Activated B cell treated with CpG ODN at 0.5 μM for 24 hours (primary cell): ENCODE results near the gene VPS51. TPM values are rescaled to one million over a fixed set of nuclear protein-coding genes. Genes with fewer than 3 reads are reported as not detected.
A peak's percentile ranks its signal among the peaks of the same experiment; 100 is the strongest.

Experiments
- ATAC-seq: fragments of 200-7000 bp; cut with Tn5 transposase; one replicate; pipeline ENCODE4 v1.10.0; 2021; ENCODE audit warnings: low read depth, mild to moderate bottlenecking, moderate library complexity
- CTCF ChIA-PET: fragments of 350-600 bp; sonication (Branson Sonifier 250); formaldehyde crosslinking; loops from one replicate; lab custom pipeline; 2021; ENCODE audit warnings: antibody characterized with exemption; lab: Charles Lee
- POLR2A ChIA-PET: fragments of 350-600 bp; sonication (Branson Sonifier 250); formaldehyde crosslinking; loops from one replicate; lab custom pipeline; 2021; ENCODE audit warnings: antibody characterized with exemption; lab: Charles Lee
- DNase-seq: peaks from one replicate; pipeline ENCODE4 v3.0.0; 2022
- H3K27ac Mint-ChIP-seq: one replicate; pipeline ENCODE4 v1.8.0; 2020; ENCODE audit warnings: mixed read lengths
- H3K27me3 Mint-ChIP-seq: one replicate; pipeline ENCODE4 v1.8.0; 2021; ENCODE audit warnings: mixed read lengths
- H3K36me3 Mint-ChIP-seq: one replicate; pipeline ENCODE4 v1.8.0; 2021; ENCODE audit warnings: low read depth, mixed read lengths
- H3K4me1 Mint-ChIP-seq: one replicate; pipeline ENCODE4 v1.8.0; 2021; ENCODE audit warnings: mixed read lengths
- H3K4me3 Mint-ChIP-seq: one replicate; pipeline ENCODE4 v1.8.0; 2020; ENCODE audit warnings: mild to moderate bottlenecking, mixed read lengths
- H3K9me3 Mint-ChIP-seq: one replicate; pipeline ENCODE4 v1.8.0; 2020; ENCODE audit warnings: mixed read lengths
- intact Hi-C: fragments of 100-400 bp; cut with micrococcal nuclease; formaldehyde crosslinking; loops from one replicate; pipeline ENCODE4 v1.15.1; 2024
- total RNA-seq: library from RNA; stranded (reverse); gene quantifications from 2 replicates; pipeline ENCODE4 v1.2.3, GENCODE V29; 2022
- TF ChIP-seq, protein P1 (sequence below): fragments of 200-600 bp; IDR thresholded peaks from one replicate; pipeline ENCODE4 v1.8.0; 2022; ENCODE audit warnings: antibody characterized with exemption, mild to moderate bottlenecking

VPS51 gene
- total RNA-seq, 1 donor from 2014 or later, result 243 TPM

DNA sequence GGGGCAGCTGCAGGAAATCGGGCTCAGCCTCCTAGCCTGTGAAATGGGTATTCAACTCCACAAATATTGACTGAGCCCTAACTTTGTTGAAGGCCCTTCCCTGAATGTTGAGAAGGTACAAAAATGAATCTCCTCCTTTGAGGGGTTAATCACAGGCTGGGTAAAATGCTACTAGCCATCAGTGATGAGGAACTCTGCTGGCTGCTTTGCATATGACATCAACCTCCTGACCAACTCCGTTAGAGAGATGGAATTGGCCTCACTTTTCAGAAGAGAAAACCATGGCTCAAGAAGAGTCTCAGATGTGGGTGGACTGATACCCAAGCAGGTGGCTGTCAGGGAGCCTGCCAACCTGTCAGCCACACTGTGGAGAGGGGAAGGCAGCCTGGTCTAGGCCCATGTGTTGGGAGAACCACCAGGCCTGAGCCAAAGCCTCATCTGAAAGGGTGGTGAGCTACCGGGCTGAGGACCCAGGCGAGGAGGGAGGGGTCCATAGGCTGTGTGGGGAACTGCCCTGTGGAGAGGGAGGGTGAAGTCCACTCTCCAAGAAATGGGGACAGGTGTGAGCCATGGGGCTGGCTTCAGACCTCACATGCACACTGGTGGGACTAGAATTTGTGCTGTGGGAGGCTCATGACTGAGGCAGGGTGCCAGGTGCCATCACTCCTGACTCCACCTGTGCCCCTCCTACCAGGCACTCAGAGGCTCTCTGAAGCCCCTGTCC is 23.9 kb upstream of the VPS51 start:
- ATAC-seq (no peak), DNase-seq (no peak)
- no peaks in the 10 kb centered on the region for H3K9me3 Mint-ChIP-seq
- TF ChIP-seq, protein P1, sequence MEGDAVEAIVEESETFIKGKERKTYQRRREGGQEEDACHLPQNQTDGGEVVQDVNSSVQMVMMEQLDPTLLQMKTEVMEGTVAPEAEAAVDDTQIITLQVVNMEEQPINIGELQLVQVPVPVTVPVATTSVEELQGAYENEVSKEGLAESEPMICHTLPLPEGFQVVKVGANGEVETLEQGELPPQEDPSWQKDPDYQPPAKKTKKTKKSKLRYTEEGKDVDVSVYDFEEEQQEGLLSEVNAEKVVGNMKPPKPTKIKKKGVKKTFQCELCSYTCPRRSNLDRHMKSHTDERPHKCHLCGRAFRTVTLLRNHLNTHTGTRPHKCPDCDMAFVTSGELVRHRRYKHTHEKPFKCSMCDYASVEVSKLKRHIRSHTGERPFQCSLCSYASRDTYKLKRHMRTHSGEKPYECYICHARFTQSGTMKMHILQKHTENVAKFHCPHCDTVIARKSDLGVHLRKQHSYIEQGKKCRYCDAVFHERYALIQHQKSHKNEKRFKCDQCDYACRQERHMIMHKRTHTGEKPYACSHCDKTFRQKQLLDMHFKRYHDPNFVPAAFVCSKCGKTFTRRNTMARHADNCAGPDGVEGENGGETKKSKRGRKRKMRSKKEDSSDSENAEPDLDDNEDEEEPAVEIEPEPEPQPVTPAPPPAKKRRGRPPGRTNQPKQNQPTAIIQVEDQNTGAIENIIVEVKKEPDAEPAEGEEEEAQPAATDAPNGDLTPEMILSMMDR, result no peak
- CTCF ChIA-PET, result no interaction called here
- H3K4me1 Mint-ChIP-seq, result peaks cover 4% of the 10 kb centered on the region
- no peaks in the 10 kb centered on the region for H3K36me3 Mint-ChIP-seq
- intact Hi-C loops, result no loop called here
- no peaks in the 10 kb centered on the region for H3K27me3 Mint-ChIP-seq
- H3K4me3 Mint-ChIP-seq, result no peak overlapping the region
- H3K27ac Mint-ChIP-seq, result no peak overlapping the region
- POLR2A ChIA-PET, result interaction anchor here (0.6 to 0.7 kb wide), 2 partner anchors 114 to 242 kb away, joined by 4 to 10 read pairs; partner anchors contain the start of gene CDC42EP2

- no peak overlapping the region for H3K4me3 Mint-ChIP-seq
- no peak for DNase-seq
- intact Hi-C loops, result no loop called here
- no peak for ATAC-seq
- H3K4me1 Mint-ChIP-seq, result peaks cover 4% of the 10 kb centered on the region
- H3K27me3 Mint-ChIP-seq, result no peaks in the 10 kb centered on the region
- ChIA-PET CTCF (no interaction called here), POLR2A (interaction anchor here (0.7 kb wide), 1 partner anchor 115 kb away, joined by 10 read pairs; no protein-coding TSS in a partner anchor)
- H3K9me3 Mint-ChIP-seq, result no peaks in the 10 kb centered on the region
- TF ChIP-seq, protein P1, result no peak
- no peak overlapping the region for H3K27ac Mint-ChIP-seq
- no peaks in the 10 kb centered on the region for H3K36me3 Mint-ChIP-seq
These were observed 23.4 kb upstream of the VPS51 start for GRCh38 chr11:65072631-65072966.

DNA sequence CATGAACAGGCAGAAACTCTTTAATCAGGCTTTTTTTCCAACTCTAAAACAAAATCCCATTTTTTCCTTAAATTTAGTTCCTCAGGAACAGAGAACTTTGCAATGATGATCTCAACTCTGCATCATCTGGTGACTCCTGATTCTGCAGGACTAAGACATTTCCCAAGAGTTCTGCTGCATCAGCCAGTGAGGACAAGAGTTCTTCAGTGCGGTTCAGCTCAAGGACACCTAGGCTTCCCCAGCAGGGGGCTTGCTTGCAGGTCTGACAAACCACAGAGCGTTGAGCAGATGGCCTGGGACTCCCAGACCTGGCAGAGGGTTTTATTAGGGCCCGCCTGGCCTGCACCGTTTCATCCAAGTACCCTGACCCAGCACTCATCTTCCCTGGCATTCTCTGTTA is 18.6 kb upstream of the VPS51 start:
- POLR2A ChIA-PET, result interaction anchor here (0.6 kb wide), 1 partner anchor 67 kb away, joined by 7 read pairs; no protein-coding TSS in a partner anchor
- Mint-ChIP-seq H3K9me3 (no peaks in the 10 kb centered on the region), H3K27me3 (no peaks in the 10 kb centered on the region), H3K36me3 (no peaks in the 10 kb centered on the region), H3K27ac (no peak overlapping the region), H3K4me3 (no peak overlapping the region), H3K4me1 (peaks cover 10% of the 10 kb centered on the region)
- CTCF ChIA-PET, result interaction anchor here (1.4 to 1.9 kb wide), 3 partner anchors 33 to 229 kb away, joined by 3 to 7 read pairs (median 6); partner anchors contain the start of gene ARL2
- TF ChIP-seq, protein P1, result no peak
- intact Hi-C loops, result no loop called here
- ATAC-seq, result no peak
- DNase-seq, result no peak

DNA sequence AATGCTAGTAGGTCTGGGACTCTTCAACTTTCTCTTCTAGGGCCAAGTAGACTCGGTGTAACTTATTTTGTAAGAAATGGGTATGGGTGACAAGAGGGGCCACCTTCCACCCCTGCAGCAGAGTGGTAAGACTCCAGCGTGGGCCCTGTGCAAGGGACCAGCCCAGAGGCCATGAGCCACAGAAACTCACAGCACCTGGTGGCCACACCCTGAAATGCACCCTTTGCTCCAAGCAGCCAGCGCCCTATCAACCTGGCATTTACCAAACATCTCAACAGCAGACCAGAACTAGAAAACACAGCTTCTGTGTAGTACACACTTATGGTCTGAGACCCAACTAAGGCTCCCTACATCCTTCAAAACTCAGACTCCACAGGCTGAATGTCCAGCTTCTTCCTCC is 17.9 kb upstream of the VPS51 start:
- ChIA-PET CTCF (interaction anchor here (1.4 to 1.9 kb wide), 2 partner anchors 64 to 230 kb away, joined by 3 to 6 read pairs; partner anchors contain the start of gene ARL2), POLR2A (interaction anchor here (0.6 to 1.0 kb wide), 3 partner anchors 15 to 39 kb away, joined by 3 to 7 read pairs (median 5); partner anchors contain the start of genes VPS51 and ZNHIT2)
- no peaks in the 10 kb centered on the region for H3K27me3 Mint-ChIP-seq
- no peaks in the 10 kb centered on the region for H3K9me3 Mint-ChIP-seq
- DNase-seq (peak; percentile 51), ATAC-seq (peak; percentile 99)
- peak overlapping the region; percentile 41 for H3K27ac Mint-ChIP-seq
- H3K36me3 Mint-ChIP-seq, result no peaks in the 10 kb centered on the region
- no peak overlapping the region for H3K4me3 Mint-ChIP-seq
- peaks cover 10% of the 10 kb centered on the region for H3K4me1 Mint-ChIP-seq
- TF ChIP-seq, protein P1, result no peak
- intact Hi-C loops, result loop anchor here (1.0 kb wide), 3 partner anchors 51 to 231 kb away; partner anchors contain the start of gene SNX15

DNA sequence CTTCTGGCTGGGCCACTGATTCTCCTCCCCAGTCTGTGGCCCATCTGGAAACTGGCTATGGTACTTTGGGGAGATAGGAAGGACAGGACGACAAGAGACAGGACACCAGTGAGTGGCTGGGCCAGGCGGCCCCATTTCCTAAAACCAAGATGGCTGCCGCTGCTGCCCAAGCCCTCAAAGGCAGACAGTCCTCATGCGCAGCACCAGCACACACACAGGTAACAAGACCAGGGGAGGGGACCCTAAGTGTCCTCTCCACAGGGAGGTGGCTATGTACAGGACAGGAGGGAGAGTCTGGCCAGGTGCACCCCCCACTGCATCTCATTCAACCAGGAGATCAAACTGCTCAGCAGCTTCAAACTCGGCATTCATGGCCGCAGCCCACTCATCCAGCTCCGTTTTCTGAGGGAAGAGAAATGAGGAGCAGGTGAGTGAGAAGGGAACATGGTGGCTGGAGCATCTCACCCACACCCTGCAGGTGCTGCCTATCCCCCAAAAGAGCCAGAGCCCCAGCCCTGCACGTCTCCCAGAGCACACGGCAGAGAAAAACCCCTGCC is 17.1 kb upstream of the VPS51 start:
- no peak overlapping the region for H3K4me3 Mint-ChIP-seq
- peak overlapping the region; percentile 41 for H3K27ac Mint-ChIP-seq
- H3K4me1 Mint-ChIP-seq, result peaks cover 14% of the 10 kb centered on the region
- POLR2A ChIA-PET, result interaction anchor here (0.6 to 1.0 kb wide), 4 partner anchors 14 to 43 kb away, joined by 3 to 7 read pairs (median 6); partner anchors contain the start of genes FAU, VPS51 and ZNHIT2
- DNase-seq (no peak), ATAC-seq (no peak)
- H3K36me3 Mint-ChIP-seq, result peaks cover 1% of the 10 kb centered on the region
- TF ChIP-seq, protein P1, result no peak
- intact Hi-C loops, result loop anchor here (1.0 kb wide), 3 partner anchors 52 to 232 kb away; partner anchors contain the start of gene SNX15
- H3K27me3 Mint-ChIP-seq, result no peaks in the 10 kb centered on the region
- CTCF ChIA-PET, result interaction anchor here (1.4 to 1.9 kb wide), 2 partner anchors 64 to 231 kb away, joined by 3 to 6 read pairs; partner anchors contain the start of gene ARL2
- H3K9me3 Mint-ChIP-seq, result no peaks in the 10 kb centered on the region
